ENCODE measurements around the gene PLA2G6.
"Not testable (repeated sequence)": the region's sequence is repeated elsewhere in the genome, so short reads cannot be mapped to it uniquely, and the experiment has no call there.

Gene PLA2G6

GRCh38 chr22:38122616-38123015, 59.0 kb downstream of the PLA2G6 start:
- no peaks in the 10 kb centered on the region for H3K9me3 Mint-ChIP-seq

GRCh38 chr22:38120359-38121110, 61.1 kb downstream of the PLA2G6 start:
- DNase-seq = no peak
- H3K9me3 Mint-ChIP-seq = no peaks in the 10 kb centered on the region

More at GRCh38 chr22:38122616-38123015, 59.0 kb downstream of the PLA2G6 start:
- ATAC-seq (peak; percentile 40), DNase-seq (no peak)
- no peaks in the 10 kb centered on the region for H3K27me3 Mint-ChIP-seq
- H3K4me1 Mint-ChIP-seq = peaks cover 14% of the 10 kb centered on the region
- peak overlapping the region in 1 of 2 donors; percentile 42 for H3K27ac Mint-ChIP-seq
- no peak overlapping the region for H3K4me3 Mint-ChIP-seq

GRCh38 chr22:38118747-38119146, 62.9 kb downstream of the PLA2G6 start:
- ATAC-seq, H3K27me3 Mint-ChIP-seq, DNase-seq, H3K27ac Mint-ChIP-seq, H3K9me3 Mint-ChIP-seq, H3K4me3 Mint-ChIP-seq: not testable (repeated sequence)
- H3K4me1 Mint-ChIP-seq = peaks cover 19% of the 10 kb centered on the region

More at GRCh38 chr22:38120359-38121110, 61.1 kb downstream of the PLA2G6 start:
- H3K27me3 Mint-ChIP-seq = no peaks in the 10 kb centered on the region
- H3K4me1 Mint-ChIP-seq = peaks cover 14% of the 10 kb centered on the region
- peak overlapping the region in 1 of 2 donors; percentile 69 for H3K27ac Mint-ChIP-seq
- ATAC-seq = no peak
- H3K4me3 Mint-ChIP-seq = no peak overlapping the region

- H3K27ac Mint-ChIP-seq = no peak overlapping the region
- H3K4me1 Mint-ChIP-seq = peaks cover 19% of the 10 kb centered on the region
- no peaks in the 10 kb centered on the region for H3K27me3 Mint-ChIP-seq
- DNase-seq = no peak
- no peak for ATAC-seq
- H3K9me3 Mint-ChIP-seq = no peaks in the 10 kb centered on the region
- H3K4me3 Mint-ChIP-seq = no peak overlapping the region
Observed at GRCh38 chr22:38118182-38118581, 63.4 kb downstream of the PLA2G6 start.

- not testable (repeated sequence) for H3K27ac Mint-ChIP-seq, H3K27me3 Mint-ChIP-seq, DNase-seq, ATAC-seq, H3K4me3 Mint-ChIP-seq, H3K9me3 Mint-ChIP-seq
- H3K4me1 Mint-ChIP-seq = peaks cover 17% of the 10 kb centered on the region
Observed at GRCh38 chr22:38117556-38117955, 64.1 kb downstream of the PLA2G6 start.

- DNase-seq (no peak), ATAC-seq (no peak)
- Mint-ChIP-seq H3K27me3 (no peaks in the 10 kb centered on the region), H3K4me3 (no peak overlapping the region), H3K27ac (peak overlapping the region in 1 of 2 donors; percentile 27), H3K9me3 (no peaks in the 10 kb centered on the region), H3K4me1 (peaks cover 10% of the 10 kb centered on the region)
Observed at GRCh38 chr22:38115423-38116205, 66.0 kb downstream of the PLA2G6 start.

GRCh38 chr22:38114484-38115398, 66.9 kb downstream of the PLA2G6 start:
- H3K4me3 Mint-ChIP-seq = no peak overlapping the region
- H3K4me1 Mint-ChIP-seq = peaks cover 10% of the 10 kb centered on the region
- peak; percentile 84 for ATAC-seq
- peak overlapping the region in 1 of 2 donors; percentile 91 for H3K27ac Mint-ChIP-seq
- peak; percentile 74 to 78 for DNase-seq
- H3K9me3 Mint-ChIP-seq = no peaks in the 10 kb centered on the region
- no peaks in the 10 kb centered on the region for H3K27me3 Mint-ChIP-seq

- Mint-ChIP-seq H3K27me3 (no peaks in the 10 kb centered on the region), H3K9me3 (no peaks in the 10 kb centered on the region), H3K4me3 (no peak overlapping the region), H3K4me1 (peaks cover 10% of the 10 kb centered on the region), H3K27ac (no peak overlapping the region)
- no peak for DNase-seq
- no peak for ATAC-seq
Observed at GRCh38 chr22:38112381-38112780, 69.2 kb downstream of the PLA2G6 start.

- ATAC-seq = no peak
Observed at GRCh38 chr22:38111925-38112355, 69.7 kb downstream of the PLA2G6 start.

GRCh38 chr22:38110863-38111852, 70.5 kb downstream of the PLA2G6 start:
- Mint-ChIP-seq H3K27ac (peak overlapping the region in 1 of 2 donors; percentile 4), H3K4me1 (peaks cover 10% of the 10 kb centered on the region), H3K4me3 (peak overlapping the region in 1 of 2 donors; percentile 19), H3K27me3 (no peaks in the 10 kb centered on the region), H3K9me3 (no peaks in the 10 kb centered on the region)
- DNase-seq (no peak), ATAC-seq (no peak)

More at GRCh38 chr22:38111925-38112355, 69.7 kb downstream of the PLA2G6 start:
- Mint-ChIP-seq H3K4me1 (peaks cover 10% of the 10 kb centered on the region), H3K9me3 (no peaks in the 10 kb centered on the region), H3K27ac (no peak overlapping the region), H3K4me3 (no peak overlapping the region), H3K27me3 (no peaks in the 10 kb centered on the region)
- no peak for DNase-seq

GRCh38 chr22:38110008-38110862, 71.4 kb downstream of the PLA2G6 start, which contains the start of gene BAIAP2L2:
TSS of gene BAIAP2L2 (minus strand) at chr22:38110684. CDS start at chr22:38110525, 159 bp downstream.
- H3K4me1 Mint-ChIP-seq = peaks cover 10% of the 10 kb centered on the region
- no peaks in the 10 kb centered on the region for H3K9me3 Mint-ChIP-seq
- H3K27ac Mint-ChIP-seq = peak within 1 kb of the TSS; percentile 69 to 99
- H3K4me3 Mint-ChIP-seq = peak within 1 kb of the TSS in 1 of 2 donors; percentile 74
- no peaks in the 10 kb centered on the region for H3K27me3 Mint-ChIP-seq
- ATAC-seq = no peak
- no peak for DNase-seq

GRCh38 chr22:38109371-38110001, 72.1 kb downstream of the PLA2G6 start:
- ATAC-seq (peak; percentile 24), DNase-seq (no peak)
- Mint-ChIP-seq H3K4me3 (peak overlapping the region in 1 of 2 donors; percentile 74), H3K27me3 (no peaks in the 10 kb centered on the region), H3K4me1 (peaks cover 11% of the 10 kb centered on the region), H3K9me3 (no peaks in the 10 kb centered on the region), H3K27ac (peak overlapping the region; percentile 69 to 99)

Measured in stimulated activated naive CD8-positive, alpha-beta T cell treated with anti-CD3 and anti-CD28 coated beads, Interleukin-15, amount 100 ng/mL, for 72 hours (primary cell).